ENCODE results near the gene PKNOX2.

Gene PKNOX2

GRCh38 chr11:125299061-125299615 is 134.6 kb downstream of the PKNOX2 start:
- TF ChIP-seq EZH2phosphoT487 (IDR thresholded peaks at IDR 0.05; ENCODE audit: low read length) (no peak), EZH2 (optimal IDR thresholded peaks at IDR 0.05; ENCODE audit: low read depth, low read length) (no peak)
- TF ChIP-seq, protein P1, sequence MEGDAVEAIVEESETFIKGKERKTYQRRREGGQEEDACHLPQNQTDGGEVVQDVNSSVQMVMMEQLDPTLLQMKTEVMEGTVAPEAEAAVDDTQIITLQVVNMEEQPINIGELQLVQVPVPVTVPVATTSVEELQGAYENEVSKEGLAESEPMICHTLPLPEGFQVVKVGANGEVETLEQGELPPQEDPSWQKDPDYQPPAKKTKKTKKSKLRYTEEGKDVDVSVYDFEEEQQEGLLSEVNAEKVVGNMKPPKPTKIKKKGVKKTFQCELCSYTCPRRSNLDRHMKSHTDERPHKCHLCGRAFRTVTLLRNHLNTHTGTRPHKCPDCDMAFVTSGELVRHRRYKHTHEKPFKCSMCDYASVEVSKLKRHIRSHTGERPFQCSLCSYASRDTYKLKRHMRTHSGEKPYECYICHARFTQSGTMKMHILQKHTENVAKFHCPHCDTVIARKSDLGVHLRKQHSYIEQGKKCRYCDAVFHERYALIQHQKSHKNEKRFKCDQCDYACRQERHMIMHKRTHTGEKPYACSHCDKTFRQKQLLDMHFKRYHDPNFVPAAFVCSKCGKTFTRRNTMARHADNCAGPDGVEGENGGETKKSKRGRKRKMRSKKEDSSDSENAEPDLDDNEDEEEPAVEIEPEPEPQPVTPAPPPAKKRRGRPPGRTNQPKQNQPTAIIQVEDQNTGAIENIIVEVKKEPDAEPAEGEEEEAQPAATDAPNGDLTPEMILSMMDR (IDR thresholded peaks at IDR 0.05; ENCODE audit: low read length) = no peak
- Histone ChIP-seq H3K79me2 (ENCODE audit: low read length) (no peaks in the 10 kb centered on the region), H3K27me3 (replicated peaks; ENCODE audit: insufficient read depth, low read length) (no peaks in the 10 kb centered on the region), H3K9me3 (replicated peaks; ENCODE audit: insufficient read depth, low read length) (no peaks in the 10 kb centered on the region), H3K4me1 (ENCODE audit: low read length) (peaks cover 23% of the 10 kb centered on the region), H4K20me1 (ENCODE audit: insufficient read depth, low read length) (no peaks in the 10 kb centered on the region), H3K9me2 (replicated peaks; ENCODE audit: insufficient read depth, low read length) (no peaks in the 10 kb centered on the region), H3K9ac (ENCODE audit: low read length) (no peak overlapping the region), H3K36me3 (replicated peaks; ENCODE audit: insufficient read depth, low read length) (no peaks in the 10 kb centered on the region), H3K4me2 (ENCODE audit: low read depth, low read length) (no peak overlapping the region), H3K4me3 (ENCODE audit: low read length) (no peak overlapping the region), H3F3A (ENCODE audit: insufficient read depth, low read length) (peaks cover 16% of the 10 kb centered on the region), H3K27ac (ENCODE audit: low read length) (no peak overlapping the region), H2AFZ (ENCODE audit: low read length) (no peak overlapping the region)
- DNase-seq = no peak

DNA sequence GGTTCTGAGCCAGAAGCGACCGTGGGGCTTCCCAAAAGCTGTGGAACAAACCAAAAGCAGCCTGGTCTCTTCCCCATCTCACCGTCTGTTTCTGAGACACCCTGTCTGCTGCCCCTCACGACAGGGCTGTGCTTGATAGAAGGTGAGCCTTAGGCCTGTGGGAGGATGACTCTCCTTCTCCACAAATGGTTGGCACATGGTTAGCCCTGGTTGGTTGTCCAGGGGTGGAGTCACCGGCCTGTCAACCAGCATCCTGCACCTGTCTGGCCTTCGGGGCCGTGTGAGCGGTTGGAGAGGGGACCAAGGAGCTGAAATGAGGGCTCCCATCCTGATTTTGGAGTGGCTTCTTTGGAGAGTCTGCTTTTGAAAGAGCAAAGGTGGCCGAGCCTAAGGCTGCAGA is 135.3 kb downstream of the PKNOX2 start:
- no peak for DNase-seq
- H3K27me3 ChIP-seq (replicated peaks; ENCODE audit: insufficient read depth, low read length) = no peaks in the 10 kb centered on the region

DNA sequence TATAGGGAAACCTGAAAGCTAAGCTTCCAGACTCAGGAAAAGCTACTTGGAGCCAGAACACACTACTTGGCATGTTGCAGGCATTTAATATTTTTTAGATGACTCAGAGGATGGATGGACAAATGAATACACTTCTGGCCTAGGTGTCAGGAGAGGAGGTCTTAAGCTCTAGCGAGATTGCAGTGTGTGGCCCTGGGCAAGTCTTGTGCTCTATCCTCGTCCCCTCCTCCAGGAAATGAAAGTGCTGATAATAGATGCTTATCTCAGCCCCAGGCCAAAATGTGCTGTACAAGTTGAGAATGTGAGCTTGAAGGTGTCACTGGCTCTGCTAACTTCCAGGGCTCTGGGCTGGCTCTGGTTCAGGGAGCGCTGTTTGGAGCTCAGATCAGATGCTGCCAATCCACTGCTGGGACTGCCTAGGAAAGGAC is 136.3 kb downstream of the PKNOX2 start:
- peak overlapping the region; percentile 19; the same call in 1 of the 2 replicates for H3K4me3 ChIP-seq (ENCODE audit: low read length)
- no peaks in the 10 kb centered on the region for H3K9me3 ChIP-seq (replicated peaks; ENCODE audit: insufficient read depth, low read length)
- DNase-seq = peak; percentile 93
- H3K36me3 ChIP-seq (replicated peaks; ENCODE audit: insufficient read depth, low read length) = no peaks in the 10 kb centered on the region
- peak overlapping the region; percentile 80 for H3K27ac ChIP-seq (ENCODE audit: low read length)
- H3F3A ChIP-seq (ENCODE audit: insufficient read depth, low read length) = peaks cover 16% of the 10 kb centered on the region
- H3K79me2 ChIP-seq (ENCODE audit: low read length) = no peaks in the 10 kb centered on the region
- peak overlapping the region; percentile 78 for H2AFZ ChIP-seq (ENCODE audit: low read length)
- H3K27me3 ChIP-seq (replicated peaks; ENCODE audit: insufficient read depth, low read length) = no peaks in the 10 kb centered on the region
- peaks cover 23% of the 10 kb centered on the region for H3K4me1 ChIP-seq (ENCODE audit: low read length)
- H3K9me2 ChIP-seq (replicated peaks; ENCODE audit: insufficient read depth, low read length) = no peaks in the 10 kb centered on the region
- peak overlapping the region; percentile 75 for H3K4me2 ChIP-seq (ENCODE audit: low read depth, low read length)
- H4K20me1 ChIP-seq (ENCODE audit: insufficient read depth, low read length) = no peaks in the 10 kb centered on the region
- peak overlapping the region; percentile 45 for H3K9ac ChIP-seq (ENCODE audit: low read length)
- TF ChIP-seq EZH2 (optimal IDR thresholded peaks at IDR 0.05; ENCODE audit: low read depth, low read length) = no peak
- TF ChIP-seq, protein P1 (IDR thresholded peaks at IDR 0.05; ENCODE audit: low read length) = no peak
- no peak for TF ChIP-seq EZH2phosphoT487 (IDR thresholded peaks at IDR 0.05; ENCODE audit: low read length)

More for the DNA sequence above, 135.3 kb downstream of the PKNOX2 start:
- H3K79me2 ChIP-seq (ENCODE audit: low read length) = no peaks in the 10 kb centered on the region
- no peaks in the 10 kb centered on the region for H3K9me2 ChIP-seq (replicated peaks; ENCODE audit: insufficient read depth, low read length)
- no peak overlapping the region for H3K27ac ChIP-seq (ENCODE audit: low read length)
- peaks cover 23% of the 10 kb centered on the region for H3K4me1 ChIP-seq (ENCODE audit: low read length)
- H3K4me2 ChIP-seq (ENCODE audit: low read depth, low read length) = peak overlapping the region; percentile 75; the same call in 1 of the 2 replicates
- no peak for TF ChIP-seq EZH2 (optimal IDR thresholded peaks at IDR 0.05; ENCODE audit: low read depth, low read length)
- TF ChIP-seq, protein P1 (IDR thresholded peaks at IDR 0.05; ENCODE audit: low read length) = no peak
- TF ChIP-seq EZH2phosphoT487 (IDR thresholded peaks at IDR 0.05; ENCODE audit: low read length) = no peak
- H3K36me3 ChIP-seq (replicated peaks; ENCODE audit: insufficient read depth, low read length) = no peaks in the 10 kb centered on the region
- no peaks in the 10 kb centered on the region for H3K9me3 ChIP-seq (replicated peaks; ENCODE audit: insufficient read depth, low read length)
- no peak overlapping the region for H2AFZ ChIP-seq (ENCODE audit: low read length)
- H3K4me3 ChIP-seq (ENCODE audit: low read length) = no peak overlapping the region
- H3K9ac ChIP-seq (ENCODE audit: low read length) = no peak overlapping the region
- H3F3A ChIP-seq (ENCODE audit: insufficient read depth, low read length) = peaks cover 16% of the 10 kb centered on the region
- H4K20me1 ChIP-seq (ENCODE audit: insufficient read depth, low read length) = no peaks in the 10 kb centered on the region
